NCI-H446 (cell line): ENCODE data around the gene KLHL33.

Experiments used
- DNase-seq, 2 experiments: peaks; one replicate each; lab custom pipeline; 2025; lab: John Stamatoyannopoulos, UW

KLHL33 gene

GRCh38 chr14:20435582-20436362 is at the start of gene KLHL33:
TSS of gene KLHL33 (minus strand) at chr14:20436166. CDS start at chr14:20435811, 355 bp downstream.
- no peak for DNase-seq

- DNase-seq = no peak
These were observed 46.4 kb upstream of the KLHL33 start for GRCh38 chr14:20482382-20482781.

- no peak for DNase-seq
These were observed 42.9 kb upstream of the KLHL33 start for GRCh38 chr14:20478894-20479293.

GRCh38 chr14:20477211-20477876 is 41.4 kb upstream of the KLHL33 start:
- DNase-seq = no peak

GRCh38 chr14:20476776-20477175 is 40.8 kb upstream of the KLHL33 start:
- no peak for DNase-seq

- DNase-seq = no peak
These were observed 36.7 kb upstream of the KLHL33 start for GRCh38 chr14:20472536-20473169.

GRCh38 chr14:20470603-20470901 is 34.6 kb upstream of the KLHL33 start:
- DNase-seq = no peak

GRCh38 chr14:20469890-20470602 is 34.1 kb upstream of the KLHL33 start:
- DNase-seq = peak; percentile 31 to 35

GRCh38 chr14:20469242-20469889 is 33.4 kb upstream of the KLHL33 start, which contains the start of gene PNP:
TSS of gene PNP (plus strand) at chr14:20469406. CDS start at chr14:20469525, 119 bp downstream.
- peak; percentile 87 to 96 for DNase-seq

- peak in 1 of 2 experiments; percentile 47 for DNase-seq
These were observed 32.8 kb upstream of the KLHL33 start for GRCh38 chr14:20468764-20469241.

GRCh38 chr14:20461225-20462141 is 25.5 kb upstream of the KLHL33 start, which contains the start of gene PIP4P1:
TSS of gene PIP4P1 (minus strand) at chr14:20461434. CDS start at chr14:20461325, 109 bp downstream.
- DNase-seq = peak; percentile 99 to 100

GRCh38 chr14:20460458-20461224 is 24.7 kb upstream of the KLHL33 start:
- DNase-seq = peak in 1 of 2 experiments; percentile 54

GRCh38 chr14:20458031-20458789 is 22.2 kb upstream of the KLHL33 start:
- no peak for DNase-seq

- no peak for DNase-seq
These were observed 21.0 kb upstream of the KLHL33 start for GRCh38 chr14:20456971-20457370.

GRCh38 chr14:20455355-20456300 is 19.7 kb upstream of the KLHL33 start:
- peak; percentile 88 to 92 for DNase-seq

GRCh38 chr14:20454516-20455354 is 18.8 kb upstream of the KLHL33 start, which contains the start of the genes APEX1 and OSGEP:
TSS of gene APEX1 (plus strand) at chr14:20455226. CDS start at chr14:20455646, 420 bp downstream.
TSS of gene OSGEP (minus strand) at chr14:20454812. CDS start at chr14:20454683, 129 bp downstream.
- DNase-seq = peak; percentile 97 to 100
